Mesothelial cell of epicardium (in vitro differentiated cells): ENCODE data around the gene ROBO1. TPM values are rescaled to one million over a fixed set of nuclear protein-coding genes. Genes with fewer than 3 reads are reported as not detected.

ENCODE experiments used
- DNase-seq, 2 experiments: peaks; one replicate each; pipeline ENCODE4 v3.0.0; 2021; ENCODE audit warnings: low spot score in 2 of 2; ENCODE audit not compliant: unreplicated experiment in 2 of 2
- H3K27ac Mint-ChIP-seq: 2 replicates; pipeline ENCODE4 v1.8.0; 2021; ENCODE audit warnings: mixed read lengths
- H3K27me3 Mint-ChIP-seq: 2 replicates; pipeline ENCODE4 v1.8.0; 2021; ENCODE audit warnings: low read depth, mixed read lengths
- H3K36me3 Mint-ChIP-seq: 2 replicates; pipeline ENCODE4 v1.8.0; 2021; ENCODE audit warnings: mixed read lengths
- H3K4me1 Mint-ChIP-seq: 2 replicates; pipeline ENCODE4 v1.8.0; 2021; ENCODE audit warnings: mixed read lengths
- H3K4me3 Mint-ChIP-seq: 2 replicates; pipeline ENCODE4 v1.8.0; 2021; ENCODE audit warnings: mild to moderate bottlenecking, moderate library complexity, mixed read lengths
- H3K9me3 Mint-ChIP-seq: 2 replicates; pipeline ENCODE4 v1.8.0; 2021; ENCODE audit warnings: mixed read lengths
- total RNA-seq: library from RNA; stranded (reverse); gene quantifications from 3 replicates; pipeline ENCODE4 v1.2.1, GENCODE V29; 2021
- TF ChIP-seq, protein P1 (sequence below): fragments of 200-600 bp; sonication (generic); IDR thresholded peaks from one replicate; pipeline ENCODE4 v1.5.0; 2021; ENCODE audit warnings: antibody characterized with exemption; ENCODE audit not compliant: unreplicated experiment

Gene ROBO1
- total RNA-seq, 1 donor from 2014 or later = 143 TPM

DNA sequence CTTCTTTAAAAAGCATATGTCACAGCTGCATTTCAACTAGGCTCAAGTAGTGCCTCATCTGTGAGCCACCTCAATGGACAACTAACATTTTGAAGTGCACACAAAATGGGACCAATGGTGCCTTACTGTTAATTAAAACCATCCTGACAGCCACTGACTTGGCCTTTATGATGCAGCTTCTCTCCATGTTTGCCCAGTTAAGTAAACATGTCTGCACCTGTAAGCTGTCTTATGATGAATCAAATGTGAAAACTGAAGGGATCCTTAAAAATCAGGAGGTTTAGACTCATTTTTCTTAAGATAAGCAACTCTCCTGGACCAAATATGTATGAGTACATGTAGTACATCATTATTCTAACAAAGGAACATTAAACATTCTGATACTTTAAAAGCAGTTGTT, 861.6 kb downstream of the ROBO1 start:
- Mint-ChIP-seq H3K27me3 (no peaks in the 10 kb centered on the region), H3K36me3 (peaks cover 2% of the 10 kb centered on the region), H3K4me3 (no peak overlapping the region), H3K9me3 (peaks cover 7% of the 10 kb centered on the region), H3K4me1 (peaks cover 9% of the 10 kb centered on the region), H3K27ac (no peak overlapping the region)
- no peak for DNase-seq
- TF ChIP-seq, protein P1, sequence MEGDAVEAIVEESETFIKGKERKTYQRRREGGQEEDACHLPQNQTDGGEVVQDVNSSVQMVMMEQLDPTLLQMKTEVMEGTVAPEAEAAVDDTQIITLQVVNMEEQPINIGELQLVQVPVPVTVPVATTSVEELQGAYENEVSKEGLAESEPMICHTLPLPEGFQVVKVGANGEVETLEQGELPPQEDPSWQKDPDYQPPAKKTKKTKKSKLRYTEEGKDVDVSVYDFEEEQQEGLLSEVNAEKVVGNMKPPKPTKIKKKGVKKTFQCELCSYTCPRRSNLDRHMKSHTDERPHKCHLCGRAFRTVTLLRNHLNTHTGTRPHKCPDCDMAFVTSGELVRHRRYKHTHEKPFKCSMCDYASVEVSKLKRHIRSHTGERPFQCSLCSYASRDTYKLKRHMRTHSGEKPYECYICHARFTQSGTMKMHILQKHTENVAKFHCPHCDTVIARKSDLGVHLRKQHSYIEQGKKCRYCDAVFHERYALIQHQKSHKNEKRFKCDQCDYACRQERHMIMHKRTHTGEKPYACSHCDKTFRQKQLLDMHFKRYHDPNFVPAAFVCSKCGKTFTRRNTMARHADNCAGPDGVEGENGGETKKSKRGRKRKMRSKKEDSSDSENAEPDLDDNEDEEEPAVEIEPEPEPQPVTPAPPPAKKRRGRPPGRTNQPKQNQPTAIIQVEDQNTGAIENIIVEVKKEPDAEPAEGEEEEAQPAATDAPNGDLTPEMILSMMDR = no peak

- Mint-ChIP-seq H3K4me1 (peaks cover 14% of the 10 kb centered on the region), H3K27ac (no peak overlapping the region), H3K4me3 (no peak overlapping the region), H3K27me3 (no peaks in the 10 kb centered on the region), H3K9me3 (peaks cover 7% of the 10 kb centered on the region), H3K36me3 (peaks cover 2% of the 10 kb centered on the region)
- TF ChIP-seq, protein P1 = no peak
- DNase-seq = no peak
These were observed 862.1 kb downstream of the ROBO1 start for GRCh38 chr3:78905700-78906099.

DNA sequence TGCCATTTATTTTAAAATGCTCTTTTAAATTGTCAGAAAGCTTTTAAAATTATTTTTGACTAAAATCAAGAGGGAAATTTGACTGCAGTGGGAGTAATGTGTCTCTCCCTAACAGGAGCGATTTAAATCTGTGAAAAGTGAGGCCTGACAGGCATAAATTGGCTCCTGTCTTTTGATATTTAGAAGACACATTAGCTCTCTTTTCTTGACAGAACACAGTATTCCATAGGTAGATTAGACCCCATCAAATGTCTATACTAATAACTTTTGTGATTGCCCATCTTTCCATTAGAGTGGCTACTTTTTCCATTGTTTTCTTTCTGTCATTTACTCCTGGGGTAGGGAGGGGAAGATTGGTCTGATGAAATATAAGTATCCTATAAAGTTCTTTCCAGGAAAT, 866.3 kb downstream of the ROBO1 start:
- H3K27me3 Mint-ChIP-seq = no peaks in the 10 kb centered on the region
- no peaks in the 10 kb centered on the region for H3K36me3 Mint-ChIP-seq
- no peak overlapping the region for H3K27ac Mint-ChIP-seq
- peaks cover 17% of the 10 kb centered on the region for H3K4me1 Mint-ChIP-seq
- TF ChIP-seq, protein P1 = no peak
- DNase-seq = no peak
- H3K4me3 Mint-ChIP-seq = no peak overlapping the region
- no peaks in the 10 kb centered on the region for H3K9me3 Mint-ChIP-seq

DNA sequence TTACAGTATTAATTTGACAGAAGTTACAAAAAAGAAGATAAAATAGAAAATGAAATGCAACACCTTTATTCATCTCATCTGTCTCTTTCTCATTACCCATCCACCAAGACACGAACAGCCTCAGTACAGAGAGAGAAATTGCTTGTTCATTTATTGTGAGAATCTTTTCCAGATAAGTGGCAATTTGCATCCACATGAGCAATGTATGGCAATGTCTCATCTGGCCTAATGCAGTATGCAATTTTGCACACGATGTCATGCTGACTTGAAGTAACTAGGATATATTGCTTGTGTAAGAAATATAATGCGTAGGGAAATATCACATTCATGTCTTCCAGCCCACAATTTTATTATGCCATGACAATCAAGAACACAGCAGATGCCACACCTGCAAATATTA, 866.9 kb downstream of the ROBO1 start:
- H3K4me3 Mint-ChIP-seq = no peak overlapping the region
- TF ChIP-seq, protein P1 = no peak
- no peaks in the 10 kb centered on the region for H3K27me3 Mint-ChIP-seq
- no peaks in the 10 kb centered on the region for H3K36me3 Mint-ChIP-seq
- DNase-seq = no peak
- no peaks in the 10 kb centered on the region for H3K9me3 Mint-ChIP-seq
- peaks cover 12% of the 10 kb centered on the region for H3K4me1 Mint-ChIP-seq
- H3K27ac Mint-ChIP-seq = peak overlapping the region; percentile 5

- H3K27me3 Mint-ChIP-seq = no peaks in the 10 kb centered on the region
- H3K36me3 Mint-ChIP-seq = no peaks in the 10 kb centered on the region
- H3K27ac Mint-ChIP-seq = no peak overlapping the region
- TF ChIP-seq, protein P1 = no peak
- H3K9me3 Mint-ChIP-seq = no peaks in the 10 kb centered on the region
- no peak for DNase-seq
- H3K4me1 Mint-ChIP-seq = peaks cover 10% of the 10 kb centered on the region
- H3K4me3 Mint-ChIP-seq = no peak overlapping the region
These were observed 867.4 kb downstream of the ROBO1 start for GRCh38 chr3:78900426-78900825.

DNA sequence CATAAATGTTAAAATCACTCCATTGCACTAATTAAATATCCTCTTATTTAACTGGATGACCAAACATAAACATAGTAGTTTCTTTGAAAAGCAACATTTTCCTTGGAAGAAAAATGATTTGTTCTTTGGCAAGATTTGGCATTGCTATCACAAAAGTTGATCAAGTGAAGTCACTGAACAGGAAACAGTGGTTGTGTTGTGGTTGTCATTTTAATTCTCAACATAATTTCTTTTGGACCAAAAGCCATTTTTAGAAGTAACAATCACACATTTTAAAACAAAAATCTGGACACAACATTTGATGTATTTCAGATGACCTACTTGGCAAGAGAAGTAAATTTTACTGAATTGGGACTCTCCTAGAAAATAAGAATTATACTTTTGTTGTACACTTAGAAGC, 872.3 kb downstream of the ROBO1 start:
- Mint-ChIP-seq H3K36me3 (peaks cover 16% of the 10 kb centered on the region), H3K9me3 (peaks cover 14% of the 10 kb centered on the region), H3K4me1 (peaks cover 25% of the 10 kb centered on the region), H3K27ac (no peak overlapping the region), H3K4me3 (no peak overlapping the region), H3K27me3 (no peaks in the 10 kb centered on the region)
- no peak for DNase-seq
- TF ChIP-seq, protein P1 = no peak
